HCEC 1CT (cell line): ENCODE results near the gene POGLUT2.
"Not testable (repeated sequence)": the region's sequence is repeated elsewhere in the genome, so short reads cannot be mapped to it uniquely, and the experiment has no call there.

Experiments
- DNase-seq: peaks from one replicate; pipeline ENCODE4 v3.0.0-alpha.2; 2017

The POGLUT2 gene

GRCh38 chr13:102800145-102801041 lies 1.6 kb upstream of the POGLUT2 start:
- DNase-seq, result peak; percentile 75

- DNase-seq, result peak; percentile 36
Observed at GRCh38 chr13:102799426-102800144, 809 bp upstream of the POGLUT2 start.

GRCh38 chr13:102793611-102794355 lies 5.0 kb downstream of the POGLUT2 start:
- no peak for DNase-seq

- DNase-seq, result no peak
Observed at GRCh38 chr13:102792396-102792795, 6.4 kb downstream of the POGLUT2 start.

GRCh38 chr13:102788683-102789082 lies 10.1 kb downstream of the POGLUT2 start:
- no peak for DNase-seq

GRCh38 chr13:102784483-102784882 lies 14.3 kb downstream of the POGLUT2 start:
- DNase-seq, result no peak

GRCh38 chr13:102781591-102781990 lies 17.2 kb downstream of the POGLUT2 start:
- no peak for DNase-seq

GRCh38 chr13:102780656-102781055 lies 18.1 kb downstream of the POGLUT2 start:
- DNase-seq, result not testable (repeated sequence)

GRCh38 chr13:102779436-102780159 lies 19.2 kb downstream of the POGLUT2 start:
- DNase-seq, result no peak

GRCh38 chr13:102777736-102778135 lies 21.0 kb downstream of the POGLUT2 start:
- no peak for DNase-seq

GRCh38 chr13:102776271-102776670 lies 22.5 kb downstream of the POGLUT2 start:
- DNase-seq, result no peak

GRCh38 chr13:102774591-102775520 lies 23.9 kb downstream of the POGLUT2 start:
- no peak for DNase-seq

- DNase-seq, result no peak
Observed at GRCh38 chr13:102774214-102774568, 24.6 kb downstream of the POGLUT2 start.

- DNase-seq, result peak; percentile 80
Observed at GRCh38 chr13:102773441-102774213, 25.1 kb downstream of the POGLUT2 start, which contains the start of gene TEX30. Gene TEX30, minus strand, starts transcription at chr13:102773786. Its CDS starts 3,760 bp downstream, at chr13:102770026.

- no peak for DNase-seq
Observed at GRCh38 chr13:102772042-102772425, 26.7 kb downstream of the POGLUT2 start.

GRCh38 chr13:102771298-102772041 lies 27.3 kb downstream of the POGLUT2 start:
- DNase-seq, result no peak

GRCh38 chr13:102770435-102770834 lies 28.3 kb downstream of the POGLUT2 start:
- DNase-seq, result no peak

- peak; percentile 2 for DNase-seq
Observed at GRCh38 chr13:102769679-102770078, 29.1 kb downstream of the POGLUT2 start.

- no peak for DNase-seq
Observed at GRCh38 chr13:102768909-102769308, 29.9 kb downstream of the POGLUT2 start.

GRCh38 chr13:102763741-102764140 lies 35.0 kb downstream of the POGLUT2 start:
- no peak for DNase-seq
